ENCODE results near the gene C3orf18.

Gene C3orf18

DNA sequence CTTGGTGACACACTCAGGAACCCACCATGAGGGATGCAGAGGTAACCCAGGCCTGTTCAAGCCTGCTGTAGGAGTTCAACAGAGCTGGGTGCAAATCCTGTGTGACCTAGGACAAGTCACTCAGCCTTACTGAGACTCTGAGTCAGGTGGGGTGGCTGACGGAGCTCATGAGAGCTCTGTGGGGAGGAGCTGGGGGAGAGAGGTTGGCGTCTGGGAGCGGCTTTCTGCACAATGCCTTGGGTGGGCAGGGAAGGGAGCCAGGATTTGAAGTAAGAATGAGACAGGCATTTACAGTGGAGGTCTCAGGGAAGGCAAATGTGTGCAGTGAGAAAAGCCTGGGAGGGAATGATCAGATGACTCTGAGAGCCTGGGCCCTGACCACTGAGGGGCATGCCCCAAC is 18.3 kb downstream of the C3orf18 start:
- no peak for DNase-seq

DNA sequence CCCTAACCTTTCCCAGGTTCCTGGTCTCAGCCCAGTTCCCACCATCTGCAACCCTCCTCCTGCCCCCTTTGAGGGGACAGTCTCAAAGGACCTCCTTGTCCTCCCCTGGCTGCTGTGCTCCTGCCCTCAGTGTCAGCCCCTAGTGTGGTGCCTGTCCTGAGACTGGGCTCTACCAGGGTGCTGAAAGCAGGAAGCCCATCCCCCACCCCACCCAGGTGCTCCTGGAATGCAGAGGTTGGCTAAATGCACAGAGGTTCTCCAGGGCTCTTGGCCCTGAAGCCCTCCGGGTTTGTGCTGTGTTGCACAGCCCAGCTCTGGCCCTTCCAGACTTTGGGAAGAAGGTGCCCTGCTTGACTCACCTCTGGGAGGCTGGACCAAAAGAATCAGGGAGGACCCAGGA is 21.8 kb downstream of the C3orf18 start:
- DNase-seq: no peak

DNA sequence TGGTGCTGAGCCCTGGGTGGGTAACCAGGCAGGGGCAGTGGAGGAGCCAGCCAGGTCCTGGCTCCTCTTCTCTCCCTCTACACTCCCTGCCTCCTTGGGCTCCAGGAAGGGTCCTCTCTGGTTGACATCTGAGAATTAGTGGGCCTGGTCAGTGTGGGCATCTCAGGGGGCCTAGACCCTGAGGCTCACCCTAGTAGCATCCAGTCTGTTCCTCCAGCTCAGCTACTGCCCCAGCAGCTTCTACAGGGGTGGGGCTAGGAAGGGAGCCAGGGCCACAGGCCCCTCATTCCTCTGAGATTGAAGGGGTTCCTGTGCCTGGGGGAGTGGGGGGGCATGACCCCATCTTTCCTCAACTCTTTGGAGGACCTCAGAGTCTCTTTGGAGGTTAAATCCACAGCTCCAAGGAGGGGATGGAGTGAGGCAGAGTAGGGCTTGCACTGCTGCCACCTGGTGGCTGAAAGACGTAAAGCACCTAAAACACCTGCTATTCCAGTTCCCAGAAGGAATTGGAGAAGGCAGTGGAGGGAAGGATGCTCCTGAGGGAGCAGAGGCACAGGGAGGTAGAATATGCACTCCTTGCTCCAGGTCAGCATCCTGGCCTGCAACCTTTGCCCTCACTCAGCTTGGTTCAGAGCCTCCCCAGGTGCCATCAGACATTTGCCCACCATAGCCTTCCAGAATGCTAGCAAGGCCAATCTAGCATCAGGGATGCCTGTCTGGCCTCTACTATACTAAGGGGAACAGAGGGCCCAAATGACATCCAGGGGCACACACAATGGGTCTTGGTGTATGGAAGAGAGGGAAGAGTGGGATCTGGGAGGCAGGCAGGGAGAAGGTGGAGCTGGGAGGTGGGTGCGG is 25.1 kb downstream of the C3orf18 start:
- DNase-seq: peak; percentile 33

DNA sequence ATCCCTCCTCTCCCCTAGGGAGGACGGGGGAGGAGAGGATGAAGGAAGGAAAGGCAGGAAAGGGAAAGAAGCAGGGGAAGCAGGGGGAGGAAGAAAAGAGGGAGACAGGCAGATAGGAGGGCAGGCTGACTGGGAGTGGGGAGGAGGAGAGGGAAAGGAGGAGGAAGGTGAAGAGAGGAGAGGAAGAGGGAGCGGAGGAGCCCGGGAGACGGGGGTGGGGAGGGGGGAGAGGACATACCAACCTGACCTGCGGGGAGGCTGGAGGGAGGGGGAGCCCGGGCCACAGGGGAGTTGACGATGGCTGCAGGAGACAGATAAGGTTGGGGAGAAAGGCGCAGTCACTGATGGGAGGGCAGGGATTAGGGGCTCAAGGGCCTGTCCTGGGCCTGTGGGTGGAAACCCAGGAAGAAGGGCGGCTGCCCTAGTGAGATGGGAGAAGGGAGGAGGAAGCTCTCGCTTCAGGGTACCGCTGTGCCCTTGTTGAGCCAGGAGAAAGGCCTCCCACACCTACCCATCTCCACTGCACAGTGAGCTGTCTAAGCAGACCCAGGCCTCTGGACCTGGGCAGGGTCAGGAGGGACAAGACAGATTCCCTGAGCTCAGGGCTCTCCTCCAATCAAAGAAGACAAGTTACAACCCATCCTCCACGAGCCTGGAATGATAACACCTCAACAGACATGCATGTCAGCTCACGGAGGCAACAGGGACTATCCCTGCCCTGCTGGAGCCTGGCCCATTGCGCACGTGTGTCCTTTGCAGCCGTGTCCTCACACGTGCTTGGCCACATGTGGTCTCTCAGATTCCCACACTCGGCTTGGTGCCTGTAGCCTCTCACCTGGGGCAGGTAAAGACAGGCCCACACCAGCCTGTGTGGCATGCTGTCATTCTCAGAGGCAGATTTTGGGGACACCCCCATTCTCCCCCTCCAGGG is 27.9 kb downstream of the C3orf18 start:
- DNase-seq: no peak

DNA sequence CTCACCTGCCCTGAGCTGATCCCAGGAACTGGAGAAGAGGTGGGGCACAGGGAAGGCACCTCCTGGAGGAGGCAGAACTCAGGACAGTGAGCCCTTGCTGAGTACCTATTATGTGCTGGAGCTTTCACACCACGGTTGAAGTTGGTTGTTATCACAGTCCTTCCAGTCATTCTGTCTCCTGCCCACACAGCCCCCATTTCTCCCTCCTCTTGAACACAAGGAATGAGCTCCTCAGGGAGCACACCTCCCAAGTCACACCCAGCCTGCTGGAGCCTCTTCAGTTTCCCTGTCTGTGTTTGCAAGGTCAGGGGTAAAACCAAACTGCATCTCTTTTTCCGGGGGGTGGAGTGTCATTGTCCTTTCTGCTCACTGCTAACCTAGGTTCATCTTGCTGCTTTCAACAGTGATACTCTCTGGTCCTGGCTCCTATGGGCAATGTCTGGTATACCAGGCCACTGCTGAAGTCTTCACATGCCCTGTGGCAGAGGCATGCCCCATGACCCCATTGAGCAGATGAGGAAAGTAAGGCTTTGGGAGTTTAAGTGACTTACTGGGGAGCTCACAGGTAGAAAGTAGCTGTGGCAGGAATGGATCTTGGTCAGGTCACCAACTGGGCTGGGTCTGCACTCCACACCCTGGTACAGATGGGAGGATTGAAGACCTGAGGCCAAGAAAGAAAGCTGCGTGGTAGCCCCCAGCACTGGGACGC is 30.0 kb downstream of the C3orf18 start:
- DNase-seq: no peak

DNA sequence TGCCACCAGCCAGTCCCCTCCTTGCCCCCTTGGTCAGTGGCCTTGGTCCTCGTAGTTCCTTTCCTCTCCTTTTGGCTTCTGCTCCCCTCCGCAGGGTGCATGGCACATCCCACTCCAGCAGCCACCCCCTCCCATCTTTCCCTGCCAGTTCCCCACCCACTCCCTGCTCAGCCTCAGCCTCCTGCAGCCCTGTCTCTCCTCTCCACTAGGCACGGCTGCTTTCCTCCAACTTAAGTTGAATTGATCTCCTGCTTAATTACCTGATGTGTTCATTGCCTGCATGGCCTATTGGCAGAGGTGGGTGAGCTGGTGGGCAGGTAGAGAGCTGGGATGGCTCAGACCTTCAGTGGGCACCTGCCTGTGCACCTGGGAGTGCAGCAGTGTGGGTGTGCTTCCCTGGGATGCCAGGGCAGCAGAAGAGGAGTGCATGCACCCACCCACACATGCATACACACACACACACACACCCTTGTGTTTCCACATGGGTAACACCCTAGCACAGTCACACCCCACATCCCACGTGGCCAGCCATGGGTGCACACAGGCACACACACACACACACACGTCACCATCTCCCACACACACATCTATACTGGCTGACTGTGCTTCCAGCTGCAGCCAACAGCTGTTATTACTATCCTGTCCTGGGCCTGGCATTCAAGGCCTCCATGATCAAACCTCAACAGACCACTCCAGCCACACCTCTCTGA is 30.9 kb downstream of the C3orf18 start:
- DNase-seq: no peak

DNA sequence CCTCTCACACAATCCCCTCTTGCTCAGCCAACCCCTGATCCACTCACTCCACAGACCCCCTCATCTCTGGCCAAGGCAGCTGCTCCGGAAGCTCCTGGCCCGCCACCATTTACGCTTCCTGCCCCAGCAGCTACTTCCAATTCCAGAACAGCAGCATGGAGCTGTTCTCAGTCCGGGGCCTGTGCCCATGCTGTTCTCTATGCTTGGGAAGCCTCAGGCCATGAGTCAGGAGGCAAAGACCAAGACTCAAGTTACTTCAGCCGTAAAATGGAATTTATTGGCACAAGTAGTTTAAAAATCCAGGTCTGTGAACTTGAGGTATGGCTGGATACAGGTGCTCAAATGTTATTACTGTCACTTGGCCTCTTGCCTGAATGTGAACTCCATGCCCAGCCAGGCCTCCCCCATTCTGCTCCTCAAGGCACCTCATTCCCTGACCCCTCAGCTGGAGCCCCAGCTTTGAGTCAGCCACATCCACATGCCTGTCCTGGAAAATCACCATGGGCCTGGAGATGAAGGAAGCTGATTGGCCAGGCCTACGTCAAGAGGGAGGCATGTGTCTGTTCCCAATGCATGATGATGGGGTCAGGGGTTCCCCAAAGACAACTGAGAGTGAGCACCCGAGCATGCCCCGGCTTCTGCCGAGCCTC is 32.7 kb downstream of the C3orf18 start:
- DNase-seq: no peak

DNA sequence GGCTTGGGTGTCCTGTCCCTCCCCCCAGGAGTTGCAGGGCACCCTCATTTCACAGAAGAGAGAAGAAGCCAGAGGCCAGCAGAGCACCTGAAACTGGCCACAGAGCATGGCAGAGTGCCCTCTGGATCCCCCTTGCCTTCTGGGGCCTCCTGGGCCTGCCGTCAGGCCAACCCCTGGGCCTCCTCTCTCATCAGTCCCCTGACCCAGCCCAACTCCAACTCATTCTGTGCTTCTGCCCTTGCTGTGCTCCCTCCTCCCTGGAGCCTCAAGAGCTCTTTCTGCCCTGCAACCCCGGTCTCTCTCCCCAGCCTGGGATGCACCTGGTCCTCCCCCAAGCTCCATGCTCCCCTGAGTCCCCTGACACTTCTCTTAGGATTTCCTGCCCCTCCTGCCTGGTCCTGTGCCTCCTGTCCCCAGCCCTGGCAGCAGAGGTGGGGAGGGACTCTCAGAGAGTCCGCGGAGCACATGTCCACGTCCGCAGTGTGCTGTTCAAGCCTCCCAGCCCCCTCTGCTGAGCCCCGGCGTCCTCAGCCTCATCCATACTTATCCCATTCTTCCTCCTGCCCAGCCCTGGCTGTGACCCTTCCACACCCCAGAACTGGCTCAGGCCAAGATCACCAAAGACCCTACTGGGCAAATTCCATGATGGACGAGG is 33.6 kb downstream of the C3orf18 start:
- DNase-seq: no peak

DNA sequence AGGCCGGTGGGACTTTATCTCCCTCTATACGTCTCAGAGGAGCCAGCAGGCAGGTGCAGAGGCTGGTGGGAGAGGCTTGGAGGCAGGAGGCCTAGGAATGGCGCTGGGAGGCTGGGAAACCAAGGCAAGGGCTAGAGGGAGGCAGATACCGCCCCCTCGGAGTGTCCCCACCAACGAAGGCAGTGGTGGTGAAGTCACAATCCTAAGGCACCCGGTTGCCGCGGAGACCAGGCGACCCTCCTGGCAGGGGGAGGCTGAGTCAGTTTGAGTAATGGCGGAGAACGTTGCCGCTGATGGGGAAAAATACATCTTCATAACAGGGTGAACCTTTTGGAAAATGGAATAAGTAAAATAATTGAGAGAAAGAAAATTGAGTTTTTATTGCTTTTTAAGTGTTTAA is 34.2 kb downstream of the C3orf18 start:
- DNase-seq: no peak

DNA sequence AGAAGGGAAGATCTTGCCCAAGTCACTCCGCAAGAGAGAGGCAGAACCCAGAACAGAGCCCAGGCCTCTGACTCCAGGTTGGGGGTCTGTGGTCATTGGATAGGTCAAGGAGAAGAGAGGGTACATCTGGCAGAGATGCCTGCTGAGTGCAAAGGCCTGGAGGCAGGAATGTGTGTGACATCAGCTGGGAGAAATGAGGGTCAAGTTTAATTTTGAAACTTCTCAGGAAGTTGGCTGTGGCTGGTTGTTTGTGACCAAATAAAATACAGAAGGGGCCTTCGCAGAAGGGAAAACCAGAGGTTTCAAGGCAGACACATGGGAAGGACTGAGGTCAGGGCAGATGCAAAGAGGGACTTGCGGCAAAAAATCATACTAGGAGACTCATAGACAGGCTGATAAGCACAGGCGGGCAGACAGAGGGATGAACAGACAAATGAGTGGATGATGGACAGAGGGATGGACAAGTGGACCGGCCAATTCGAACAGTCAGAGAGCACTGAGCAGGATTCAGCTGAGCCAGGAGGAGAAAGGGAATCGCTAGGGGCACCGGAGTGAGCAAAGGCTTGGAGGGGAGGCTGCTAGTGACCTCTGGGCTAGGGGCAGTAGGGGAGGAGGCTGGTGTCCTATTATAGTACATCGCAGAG is 35.4 kb downstream of the C3orf18 start:
- DNase-seq: no peak

DNA sequence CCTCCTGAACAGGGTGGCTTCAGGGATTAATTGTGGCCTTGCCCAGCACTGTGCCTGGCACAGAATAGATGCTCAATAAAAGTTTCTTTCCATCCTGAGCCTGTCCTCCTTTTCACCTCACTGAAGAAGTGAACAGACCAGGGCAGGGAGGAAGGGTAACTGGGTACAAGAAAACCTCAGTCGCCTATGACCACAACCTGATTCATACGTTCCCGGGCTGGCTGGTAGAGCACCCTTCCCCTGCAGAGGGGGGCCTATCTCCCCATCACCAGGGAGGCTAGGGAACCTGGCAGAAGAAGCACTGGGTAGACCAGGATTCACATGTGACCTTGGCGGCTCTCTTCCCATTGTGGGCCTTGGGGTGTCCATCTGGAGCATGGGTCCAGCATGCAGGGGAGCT is 36.3 kb downstream of the C3orf18 start:
- no peak for DNase-seq

DNA sequence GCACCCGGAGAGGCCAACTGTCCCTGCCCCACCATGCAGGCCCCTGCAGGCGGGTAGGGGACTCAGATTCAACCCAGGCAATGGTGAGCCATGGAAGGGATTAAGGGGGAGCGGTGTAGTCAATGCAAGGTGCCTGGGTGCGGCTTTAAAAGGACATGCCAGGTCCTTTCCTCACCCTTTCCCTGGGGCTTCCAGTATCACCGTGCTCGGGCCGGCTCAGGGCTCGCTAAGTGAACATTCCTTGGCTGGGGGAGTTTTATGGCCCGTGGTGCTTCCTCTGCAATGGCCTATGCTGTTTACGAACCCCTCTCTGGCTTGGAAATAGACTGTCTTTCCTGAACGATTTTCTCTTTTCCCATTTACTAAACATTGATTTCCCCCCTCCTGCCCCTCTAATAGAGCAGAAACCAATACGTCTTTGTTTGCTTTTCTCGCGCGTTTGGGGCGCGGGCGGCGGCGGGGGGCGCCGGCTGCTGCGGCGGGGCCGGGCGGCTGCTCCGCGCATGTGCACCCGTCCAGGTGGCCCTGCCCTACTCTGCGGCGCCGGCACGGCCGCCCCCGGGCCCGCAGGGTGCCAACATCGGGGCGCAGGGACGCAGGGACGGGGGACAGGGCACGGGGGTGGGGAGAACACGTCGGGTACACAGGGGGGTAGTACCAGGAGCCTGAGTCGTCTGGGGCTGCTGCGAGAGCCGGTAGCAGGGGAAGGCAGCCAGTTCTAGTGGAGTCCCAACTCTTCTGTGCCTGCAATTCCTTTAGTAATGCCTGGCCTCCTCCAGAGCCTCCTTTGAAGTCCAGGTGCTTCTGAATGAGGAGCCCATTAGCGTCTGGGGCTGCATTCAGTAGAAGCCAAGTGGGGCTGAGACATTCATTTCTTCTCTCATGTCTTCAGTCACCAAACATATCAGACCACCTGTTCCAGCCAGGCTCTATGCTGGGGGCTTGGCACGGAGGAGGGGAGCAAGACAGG is 37.3 kb downstream of the C3orf18 start:
- no peak for DNase-seq

DNA sequence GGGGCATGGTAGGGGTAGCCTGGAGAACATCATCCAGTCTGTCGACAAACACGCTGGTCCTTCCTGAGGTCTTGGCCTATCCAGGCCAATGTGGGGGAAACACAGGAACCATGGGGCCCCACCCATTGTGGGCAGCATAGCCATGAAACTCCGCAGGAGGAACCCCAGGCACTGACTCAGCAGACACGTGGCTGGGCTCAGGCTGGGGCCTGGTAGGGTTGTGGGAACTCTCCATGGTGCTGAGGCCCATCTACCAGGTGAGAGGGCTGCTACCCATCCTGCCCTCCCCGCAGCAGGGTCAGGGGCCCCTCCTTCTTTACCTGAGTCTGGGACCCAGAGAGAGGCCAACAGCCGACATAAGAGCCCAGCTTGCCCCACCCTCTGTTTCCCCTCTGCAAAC is 41.6 kb downstream of the C3orf18 start:
- no peak for DNase-seq

DNA sequence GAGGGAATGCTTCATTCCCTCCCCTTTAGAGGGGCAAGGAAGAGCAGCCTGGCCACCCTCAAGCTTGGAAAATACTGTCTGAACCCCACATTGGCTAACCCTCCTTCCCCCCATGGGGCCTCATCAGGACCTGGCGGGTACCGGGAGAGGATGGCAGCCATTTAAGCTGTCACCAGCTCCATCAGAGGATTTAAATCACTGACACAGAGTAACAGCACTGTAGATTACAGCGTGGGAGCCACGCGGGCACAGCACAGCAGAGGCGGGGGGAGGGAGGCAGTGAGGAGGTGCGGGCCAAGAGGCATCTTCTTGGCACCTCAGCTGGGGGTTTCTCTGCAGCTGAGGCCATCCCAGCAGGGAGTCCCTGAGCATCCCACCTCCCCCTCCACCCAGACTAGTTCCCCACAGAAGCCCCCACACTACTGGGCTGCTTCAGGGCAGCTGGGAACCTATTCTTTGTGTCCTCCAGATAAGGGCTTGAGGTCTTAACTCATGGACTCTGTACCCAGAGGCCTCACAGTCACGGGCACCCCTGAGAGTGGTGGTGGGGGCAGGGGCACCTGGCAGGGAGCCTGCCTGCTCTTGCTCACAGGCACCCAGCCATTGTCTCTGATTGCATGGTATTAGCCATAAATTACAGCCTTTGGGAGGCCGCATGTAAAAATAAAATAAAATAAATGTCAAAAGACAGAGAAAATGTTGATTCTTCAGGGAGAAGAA is 42.2 kb downstream of the C3orf18 start:
- DNase-seq: peak; percentile 54

DNA sequence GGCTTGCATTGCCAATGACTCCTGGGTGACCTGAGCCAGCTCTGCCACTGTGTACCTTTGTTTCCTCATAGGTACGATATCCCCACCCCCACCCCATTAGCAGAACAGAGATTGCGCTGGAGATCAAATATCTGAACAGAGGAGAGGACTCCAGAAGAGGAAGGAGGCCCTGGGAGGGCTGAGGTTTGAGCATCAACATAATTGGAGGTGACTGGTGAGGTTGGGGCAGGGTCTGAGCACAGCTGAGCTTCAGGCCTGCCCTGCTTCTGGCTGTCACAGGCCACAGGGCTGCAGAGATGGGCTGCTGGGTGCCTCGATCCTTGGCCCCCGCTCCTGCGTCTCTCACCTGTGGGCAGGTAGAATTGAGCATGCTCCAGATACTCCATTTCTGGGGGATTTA is 42.8 kb downstream of the C3orf18 start:
- DNase-seq: no peak

DNA sequence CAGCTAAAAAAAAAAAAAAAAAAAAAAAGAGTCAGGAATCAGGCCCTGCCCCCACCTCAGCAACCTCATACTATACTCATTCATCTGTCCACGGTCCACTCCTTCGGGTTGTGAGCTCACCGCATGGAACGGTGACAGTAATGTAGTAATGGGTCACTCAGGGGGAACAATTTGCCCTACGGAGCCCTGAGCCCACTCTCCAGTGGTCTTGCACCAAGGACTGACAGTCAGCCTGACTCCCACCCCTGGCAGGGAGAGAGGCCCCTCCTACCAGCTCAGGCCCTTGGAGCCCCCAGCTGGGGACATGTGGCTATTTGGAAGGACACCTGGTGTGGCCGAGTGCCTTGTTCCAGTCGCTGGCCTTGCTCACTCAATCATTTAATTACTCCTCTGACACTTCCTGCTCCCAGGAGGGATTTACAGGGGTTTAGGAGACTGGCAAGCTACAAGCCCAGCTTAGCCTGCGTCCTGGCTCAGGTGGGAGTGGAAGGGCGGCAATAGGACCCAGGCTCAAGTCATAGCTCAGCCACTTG is 44.2 kb downstream of the C3orf18 start:
- no peak for DNase-seq

DNA sequence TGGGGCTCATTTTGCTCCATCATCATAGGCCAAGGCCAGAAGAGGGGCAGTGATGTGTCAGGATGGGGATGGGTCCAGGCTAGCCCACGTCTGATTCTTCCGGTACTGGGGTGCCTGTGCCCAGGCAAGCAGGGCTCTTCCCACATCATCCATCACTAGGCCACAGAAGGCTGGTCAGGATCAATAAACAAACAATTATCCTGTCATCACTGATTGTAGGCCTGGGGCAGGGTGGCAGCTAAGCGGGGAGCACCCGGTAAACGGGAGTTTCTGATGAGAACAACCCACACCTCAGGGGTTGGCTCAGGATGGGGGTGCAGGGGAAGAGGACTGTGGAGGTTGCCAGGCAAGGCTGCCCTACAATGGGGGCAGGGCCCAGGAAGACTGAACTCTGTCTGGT is 46.0 kb downstream of the C3orf18 start:
- DNase-seq: no peak

DNA sequence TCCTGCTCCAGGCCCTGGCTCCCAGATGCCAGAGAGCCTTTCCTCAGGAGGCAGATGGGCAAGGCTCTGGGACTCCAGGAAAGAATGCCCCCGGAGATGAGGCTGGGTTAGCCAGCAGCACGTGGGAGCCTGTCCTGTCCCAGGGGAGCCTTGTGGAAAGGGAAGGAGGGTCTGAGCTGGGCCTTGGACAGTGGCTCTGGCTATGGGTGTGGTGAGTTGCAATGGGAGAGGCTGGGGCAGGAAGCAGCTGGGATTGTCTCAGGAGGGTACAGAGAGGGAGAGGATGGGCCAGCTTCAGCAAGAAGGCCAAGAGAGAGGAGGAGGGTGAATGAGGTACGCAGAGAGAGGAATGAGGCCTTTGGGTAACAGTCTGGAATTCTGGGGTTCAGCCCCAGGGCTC is 46.7 kb downstream of the C3orf18 start:
- no peak for DNase-seq

Data from NCI-H2227 treated with DMSO at 0.1 percent for 48 hours (cell line).